K562 (cell line): ENCODE results near the gene CABP4. TPM values are rescaled to one million over a fixed set of nuclear protein-coding genes. Genes with fewer than 3 reads are reported as not detected.

Experiments used
- ATAC-seq: fragments of 200-7000 bp; cut with Tn5 transposase; 3 replicates; pipeline ENCODE4 v1.9.1; 2020; ENCODE audit warnings: moderate library complexity
- BruUV-seq: library from RNA; stranded (reverse); fragments of 400-500 nt; replicated peaks from 2 replicates; lab custom pipeline; 2021; lab: Mats Ljungman, UMichigan
- CTCF ChIA-PET: fragments of 300-600 bp; formaldehyde crosslinking; extraction: SDS; loops from one replicate; lab custom pipeline; 2021; ENCODE audit warnings: low intra/inter-chr PET ratio; lab: Yijun Ruan, JAX
- POLR2A ChIA-PET: fragments of 300-600, 350-650 bp; sonication (Branson Sonifier 250); formaldehyde crosslinking; extraction: SDS; loops from one replicate; lab custom pipeline; 2021; ENCODE audit warnings: antibody characterized with exemption, inconsistent platforms; lab: Yijun Ruan, JAX
- DNase-seq, 4 experiments: peaks; one replicate each; pipeline versions ENCODE4 v3.0.0 to v3.0.0-alpha.2; 2011 to 2018; ENCODE audit warnings: low spot score in 3 of 4, mixed read lengths in 3 of 4; ENCODE audit errors: extremely low read depth in 1 of 4
- FAIRE-seq: peaks from 2 replicates; lab custom pipeline; 2011; peaks lifted over from hg19 to GRCh38; lab: Jason Lieb, UNC
- H2AFZ ChIP-seq: 2 replicates; pipeline ENCODE4 v1.6.0; 2011; ENCODE audit warnings: low read depth, low read length, control low read depth, inconsistent platforms
- H3K27ac ChIP-seq: fragments of 200-600 bp; 3 replicates; pipeline ENCODE4 v1.8.0; 2011; ENCODE audit warnings: low read depth, mild to moderate bottlenecking, control low read depth, inconsistent platforms, low read length, moderate library complexity, mixed read lengths; ENCODE audit errors: extremely low read depth
- H3K27me3 ChIP-seq, 2 experiments: fragments of 300-600 bp in 1 of 2; 2 replicates in 1 of 2; 3 replicates in 1 of 2; pipeline versions ENCODE4 v1.6.0 to v1.8.0; 2011; ENCODE audit warnings: inconsistent platforms in 2 of 2, low read length in 2 of 2, mild to moderate bottlenecking in 1 of 2, mixed read lengths in 1 of 2, moderate library complexity in 1 of 2; ENCODE audit not compliant: control insufficient read depth in 2 of 2, insufficient read depth in 2 of 2
- H3K36me3 ChIP-seq: fragments of 300-600 bp; 3 replicates; pipeline ENCODE4 v1.8.0; 2011; ENCODE audit warnings: mild to moderate bottlenecking, low read length, inconsistent platforms; ENCODE audit not compliant: control insufficient read depth, insufficient read depth
- H3K4me1 ChIP-seq, 2 experiments: fragments of 200-600 bp in 1 of 2; replicated peaks in 1 of 2; 2 replicates in 1 of 2; 3 replicates in 1 of 2; pipeline versions ENCODE4 v1.5.1 to v1.8.0; 2011; ENCODE audit warnings: inconsistent platforms in 2 of 2, low read length in 2 of 2, mild to moderate bottlenecking in 1 of 2, mixed read lengths in 1 of 2, moderate library complexity in 1 of 2; ENCODE audit not compliant: control insufficient read depth in 2 of 2, insufficient read depth in 2 of 2
- H3K4me2 ChIP-seq: 2 replicates; pipeline ENCODE4 v1.6.1; 2011; ENCODE audit warnings: low read length, control low read depth, inconsistent platforms, mixed read lengths; ENCODE audit not compliant: insufficient read depth
- H3K4me3 ChIP-seq: fragments of 200-600 bp; sonication (generic), shearing (Covaris generic); 2 replicates; pipeline ENCODE4 v1.5.1; 2016; ENCODE audit warnings: control low read depth, inconsistent platforms
- H3K79me2 ChIP-seq: fragments of 200-600 bp; 3 replicates; pipeline ENCODE4 v1.8.0; 2011; ENCODE audit warnings: low read length, inconsistent platforms; ENCODE audit not compliant: control insufficient read depth, insufficient read depth
- H3K9ac ChIP-seq, 2 experiments: 2 replicates each; pipeline versions ENCODE4 v1.6.0 to v1.6.1; 2011; ENCODE audit warnings: low read depth in 2 of 2, low read length in 2 of 2, control low read depth in 1 of 2, inconsistent platforms in 1 of 2, mild to moderate bottlenecking in 1 of 2, mixed read lengths in 1 of 2; ENCODE audit not compliant: insufficient read depth in 1 of 2
- H3K9me1 ChIP-seq: one replicate; pipeline ENCODE4 v1.6.0; 2011; ENCODE audit warnings: inconsistent platforms, mild to moderate bottlenecking, low read length, moderate library complexity; ENCODE audit not compliant: control insufficient read depth, insufficient read depth
- H3K9me3 ChIP-seq: replicated peaks from 2 replicates; pipeline ENCODE4 v1.5.1; 2011; ENCODE audit warnings: low read depth, low read length, inconsistent platforms; ENCODE audit not compliant: control insufficient read depth, insufficient read depth
- H4K20me1 ChIP-seq: replicated peaks from 2 replicates; pipeline ENCODE4 v1.6.1; 2011; ENCODE audit warnings: low read length, inconsistent platforms, mixed read lengths; ENCODE audit not compliant: control insufficient read depth, insufficient read depth
- GATA2 ChIP-seq: sonication (generic); formaldehyde crosslinking; IDR thresholded peaks from 2 replicates; pipeline ENCODE4 v1.4.0; 2020; ENCODE audit warnings: mild to moderate bottlenecking, missing genetic modification reagents
- NFIC ChIP-seq: fragments of 450-650 bp; IDR thresholded peaks from 2 replicates; pipeline ENCODE4 v1.6.1; 2017; ENCODE audit warnings: mild to moderate bottlenecking, inconsistent platforms
- RBM34 ChIP-seq: fragments of 200-400 bp; formaldehyde crosslinking; IDR thresholded peaks from 2 replicates; pipeline ENCODE4 v1.6.1; 2018; ENCODE audit warnings: low read length, borderline replicate concordance; ENCODE audit not compliant: insufficient read depth
- SOX6 ChIP-seq: fragments of 450-650 bp; IDR thresholded peaks from 2 replicates; pipeline ENCODE4 v1.6.1; 2014; ENCODE audit warnings: mild to moderate bottlenecking
- ZBED1 ChIP-seq: IDR thresholded peaks from 2 replicates; pipeline ENCODE4 v1.6.1; 2014
- WGBS: fragments of 100-300 bp; shearing (Covaris generic); methylation state at CpG from one replicate; pipeline ENCODE4 v1.1.6; 2016; ENCODE audit warnings: low coverage, mixed read lengths; ENCODE audit not compliant: insufficient coverage; ENCODE audit errors: missing lambda C conversion rate; 5-methylcytosine and 5-hydroxymethylcytosine counted together
- in situ Hi-C: fragments of 300-500 bp; cut with MboI; formaldehyde crosslinking; loops from 4 replicates; pipeline ENCODE4 v1.15.0; 2018; ENCODE audit warnings: inconsistent platforms, mixed read lengths
- intact Hi-C: fragments of 100-400 bp; cut with micrococcal nuclease; formaldehyde crosslinking; loops from 2 replicates; pipeline ENCODE4 v1.14.2; 2022
- polyA plus RNA-seq, 8 experiments: library from polyadenylated mRNA; depleted of rRNA in 4 of 8; stranded (reverse) in 5 of 8; unstranded in 3 of 8; fragments of >200 nt; fragmentation: Nextera tagmentation in 2 of 8; fragmentation: Illumina TruSeq in 1 of 8; extraction: Ambion mirVana in 2 of 8; extraction: Trizol in 1 of 8; gene quantifications; 2 replicates each; pipeline versions ENCODE4 v1.2.1 to v1.2.3, GENCODE V29; 2011 to 2014; ENCODE audit warnings: inconsistent platforms in 1 of 8, missing spikeins in 1 of 8
- total RNA-seq, 7 experiments: library from RNA; depleted of rRNA in 6 of 7; stranded (reverse); fragments of >200 nt in 6 of 7; fragmentation: Illumina TruSeq in 2 of 7; extraction: Trizol in 2 of 7; gene quantifications; 2 replicates each; pipeline versions ENCODE4 v1.2.1 to v1.2.3, GENCODE V29; 2011 to 2021; ENCODE audit warnings: low replicate concordance in 1 of 7
- TF ChIP-seq, protein P1 (sequence below): sonication (generic); formaldehyde crosslinking; IDR thresholded peaks from 2 replicates; pipeline ENCODE4 v1.8.0; 2022; ENCODE audit warnings: mild to moderate bottlenecking, missing genetic modification reagents
- TF ChIP-seq, protein P2 (sequence below): sonication (generic); formaldehyde crosslinking; IDR thresholded peaks from 2 replicates; pipeline ENCODE4 v1.8.0; 2023; ENCODE audit warnings: mild to moderate bottlenecking, missing genetic modification reagents
- TF ChIP-seq, protein P3 (sequence below): IDR thresholded peaks from 2 replicates; pipeline ENCODE4 v1.6.1; 2011; ENCODE audit warnings: borderline replicate concordance, low read depth, mild to moderate bottlenecking, moderate library complexity, low read length; ENCODE audit not compliant: insufficient read depth, poor library complexity, severe bottlenecking
- TF ChIP-seq, protein P4 (sequence below): sonication (generic); formaldehyde crosslinking; IDR thresholded peaks from 2 replicates; pipeline ENCODE4 v1.8.1; 2022; ENCODE audit warnings: missing genetic modification reagents

Gene CABP4
- total and polyA plus RNA-seq, 9 of the 15 experiments (the other 6 are each of a cell fraction or from before 2014, with no cell fraction given) = 0.11 TPM; not detected in 8

DNA sequence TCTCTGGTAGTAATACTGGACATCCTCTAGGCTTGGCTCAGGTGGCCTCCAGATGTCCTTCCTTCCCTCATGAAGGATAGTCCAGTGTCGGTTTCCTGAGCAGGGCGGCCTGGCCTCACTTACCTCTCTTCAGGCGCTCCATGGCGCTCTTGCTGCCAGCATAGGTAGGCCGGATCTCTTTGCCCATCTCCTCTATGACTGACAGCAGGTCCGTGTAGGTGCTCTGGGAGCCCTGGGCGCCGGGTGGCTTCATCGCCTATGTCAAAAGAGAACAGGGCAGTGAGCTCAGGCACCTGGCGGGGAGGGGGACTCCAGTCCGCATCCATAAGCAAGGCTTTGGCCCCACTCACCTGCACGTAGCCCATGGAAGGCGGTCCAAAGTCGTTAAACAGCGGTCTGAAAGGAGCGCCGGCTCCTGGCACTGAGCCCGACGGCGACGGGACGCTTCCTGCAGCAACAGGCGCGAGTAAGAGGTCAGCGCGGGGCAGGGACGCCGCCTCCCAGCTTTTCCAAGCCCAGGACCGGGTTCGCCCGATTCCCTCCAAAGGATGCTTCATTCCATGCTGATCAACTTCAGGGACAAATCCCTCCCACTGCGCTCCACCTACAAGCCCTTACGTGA is 52.2 kb downstream of the CABP4 start:
- Histone ChIP-seq H3K27ac (peak overlapping the region; percentile 78), H3K4me2 (peak overlapping the region; percentile 98), H3K9ac (peak overlapping the region; percentile 82 to 99; a peak in 3 of 4 replicates), H3K27me3 (no peaks in the 10 kb centered on the region), H3K79me2 (peaks cover 33% of the 10 kb centered on the region), H3K36me3 (peaks cover 18% of the 10 kb centered on the region; the same call in 2 of the 3 replicates), H3K4me1 (peaks cover 28 to 64% of the 10 kb centered on the region in 2 experiments), H3K9me1 (no peaks in the 10 kb centered on the region), H3K4me3 (peak overlapping the region; percentile 79), H4K20me1 (no peaks in the 10 kb centered on the region), H2AFZ (peak overlapping the region; percentile 85), H3K9me3 (no peaks in the 10 kb centered on the region)
- DNase-seq (peak in 2 of 4 experiments; percentile 51 to 55), ATAC-seq (no peak), FAIRE-seq (no peak)
- in situ Hi-C loops = no loop called here
- WGBS = 16% methylated on average over 29 of the region's 33 CpGs
- CTCF ChIA-PET = interaction anchor here (0.9 to 2.5 kb wide), 3 partner anchors 72 to 154 kb away, joined by 4 to 13 read pairs (median 4); partner anchors contain the start of genes POLD4 and PPP1CA
- intact Hi-C loops = loop anchor here (2.0 to 5.0 kb wide), 5 partner anchors 35 to 150 kb away; partner anchors contain the start of genes GSTP1, PPP1CA and RPS6KB2
- TSS peak; percentile 73 for BruUV-seq
- POLR2A ChIA-PET = interaction anchor here (0.6 to 1.2 kb wide), 4 partner anchors 73 to 123 kb away, joined by 3 to 6 read pairs (median 4); partner anchors contain the start of genes NUDT8 and PPP1CA
- peak; percentile 91 for TF ChIP-seq NFIC
- TF ChIP-seq RBM34 = no peak
- TF ChIP-seq, protein P1, sequence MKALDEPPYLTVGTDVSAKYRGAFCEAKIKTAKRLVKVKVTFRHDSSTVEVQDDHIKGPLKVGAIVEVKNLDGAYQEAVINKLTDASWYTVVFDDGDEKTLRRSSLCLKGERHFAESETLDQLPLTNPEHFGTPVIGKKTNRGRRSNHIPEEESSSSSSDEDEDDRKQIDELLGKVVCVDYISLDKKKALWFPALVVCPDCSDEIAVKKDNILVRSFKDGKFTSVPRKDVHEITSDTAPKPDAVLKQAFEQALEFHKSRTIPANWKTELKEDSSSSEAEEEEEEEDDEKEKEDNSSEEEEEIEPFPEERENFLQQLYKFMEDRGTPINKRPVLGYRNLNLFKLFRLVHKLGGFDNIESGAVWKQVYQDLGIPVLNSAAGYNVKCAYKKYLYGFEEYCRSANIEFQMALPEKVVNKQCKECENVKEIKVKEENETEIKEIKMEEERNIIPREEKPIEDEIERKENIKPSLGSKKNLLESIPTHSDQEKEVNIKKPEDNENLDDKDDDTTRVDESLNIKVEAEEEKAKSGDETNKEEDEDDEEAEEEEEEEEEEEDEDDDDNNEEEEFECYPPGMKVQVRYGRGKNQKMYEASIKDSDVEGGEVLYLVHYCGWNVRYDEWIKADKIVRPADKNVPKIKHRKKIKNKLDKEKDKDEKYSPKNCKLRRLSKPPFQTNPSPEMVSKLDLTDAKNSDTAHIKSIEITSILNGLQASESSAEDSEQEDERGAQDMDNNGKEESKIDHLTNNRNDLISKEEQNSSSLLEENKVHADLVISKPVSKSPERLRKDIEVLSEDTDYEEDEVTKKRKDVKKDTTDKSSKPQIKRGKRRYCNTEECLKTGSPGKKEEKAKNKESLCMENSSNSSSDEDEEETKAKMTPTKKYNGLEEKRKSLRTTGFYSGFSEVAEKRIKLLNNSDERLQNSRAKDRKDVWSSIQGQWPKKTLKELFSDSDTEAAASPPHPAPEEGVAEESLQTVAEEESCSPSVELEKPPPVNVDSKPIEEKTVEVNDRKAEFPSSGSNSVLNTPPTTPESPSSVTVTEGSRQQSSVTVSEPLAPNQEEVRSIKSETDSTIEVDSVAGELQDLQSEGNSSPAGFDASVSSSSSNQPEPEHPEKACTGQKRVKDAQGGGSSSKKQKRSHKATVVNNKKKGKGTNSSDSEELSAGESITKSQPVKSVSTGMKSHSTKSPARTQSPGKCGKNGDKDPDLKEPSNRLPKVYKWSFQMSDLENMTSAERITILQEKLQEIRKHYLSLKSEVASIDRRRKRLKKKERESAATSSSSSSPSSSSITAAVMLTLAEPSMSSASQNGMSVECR (CRISPR knock-in tag) = peak; percentile 73; the same call in 1 of the 2 replicates
- TF ChIP-seq, protein P2, sequence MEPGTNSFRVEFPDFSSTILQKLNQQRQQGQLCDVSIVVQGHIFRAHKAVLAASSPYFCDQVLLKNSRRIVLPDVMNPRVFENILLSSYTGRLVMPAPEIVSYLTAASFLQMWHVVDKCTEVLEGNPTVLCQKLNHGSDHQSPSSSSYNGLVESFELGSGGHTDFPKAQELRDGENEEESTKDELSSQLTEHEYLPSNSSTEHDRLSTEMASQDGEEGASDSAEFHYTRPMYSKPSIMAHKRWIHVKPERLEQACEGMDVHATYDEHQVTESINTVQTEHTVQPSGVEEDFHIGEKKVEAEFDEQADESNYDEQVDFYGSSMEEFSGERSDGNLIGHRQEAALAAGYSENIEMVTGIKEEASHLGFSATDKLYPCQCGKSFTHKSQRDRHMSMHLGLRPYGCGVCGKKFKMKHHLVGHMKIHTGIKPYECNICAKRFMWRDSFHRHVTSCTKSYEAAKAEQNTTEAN (CRISPR knock-in tag) = 0 out of 2 replicates have a peak, but pooled peaks have one; percentile 45
- TF ChIP-seq SOX6 = no peak
- TF ChIP-seq, protein P3, sequence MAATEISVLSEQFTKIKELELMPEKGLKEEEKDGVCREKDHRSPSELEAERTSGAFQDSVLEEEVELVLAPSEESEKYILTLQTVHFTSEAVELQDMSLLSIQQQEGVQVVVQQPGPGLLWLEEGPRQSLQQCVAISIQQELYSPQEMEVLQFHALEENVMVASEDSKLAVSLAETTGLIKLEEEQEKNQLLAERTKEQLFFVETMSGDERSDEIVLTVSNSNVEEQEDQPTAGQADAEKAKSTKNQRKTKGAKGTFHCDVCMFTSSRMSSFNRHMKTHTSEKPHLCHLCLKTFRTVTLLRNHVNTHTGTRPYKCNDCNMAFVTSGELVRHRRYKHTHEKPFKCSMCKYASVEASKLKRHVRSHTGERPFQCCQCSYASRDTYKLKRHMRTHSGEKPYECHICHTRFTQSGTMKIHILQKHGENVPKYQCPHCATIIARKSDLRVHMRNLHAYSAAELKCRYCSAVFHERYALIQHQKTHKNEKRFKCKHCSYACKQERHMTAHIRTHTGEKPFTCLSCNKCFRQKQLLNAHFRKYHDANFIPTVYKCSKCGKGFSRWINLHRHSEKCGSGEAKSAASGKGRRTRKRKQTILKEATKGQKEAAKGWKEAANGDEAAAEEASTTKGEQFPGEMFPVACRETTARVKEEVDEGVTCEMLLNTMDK = no peak
- TF ChIP-seq, protein P4, sequence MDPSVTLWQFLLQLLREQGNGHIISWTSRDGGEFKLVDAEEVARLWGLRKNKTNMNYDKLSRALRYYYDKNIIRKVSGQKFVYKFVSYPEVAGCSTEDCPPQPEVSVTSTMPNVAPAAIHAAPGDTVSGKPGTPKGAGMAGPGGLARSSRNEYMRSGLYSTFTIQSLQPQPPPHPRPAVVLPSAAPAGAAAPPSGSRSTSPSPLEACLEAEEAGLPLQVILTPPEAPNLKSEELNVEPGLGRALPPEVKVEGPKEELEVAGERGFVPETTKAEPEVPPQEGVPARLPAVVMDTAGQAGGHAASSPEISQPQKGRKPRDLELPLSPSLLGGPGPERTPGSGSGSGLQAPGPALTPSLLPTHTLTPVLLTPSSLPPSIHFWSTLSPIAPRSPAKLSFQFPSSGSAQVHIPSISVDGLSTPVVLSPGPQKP (CRISPR knock-in tag) = 0 out of 2 replicates have a peak, but pooled peaks have one; percentile 64
- 0 out of 2 replicates have a peak, but pooled peaks have one; percentile 1 for TF ChIP-seq ZBED1
- TF ChIP-seq GATA2 = 0 out of 2 replicates have a peak, but pooled peaks have one; percentile 9
